GM19372 (cell line): ENCODE data around the gene CCDC12.
"Not testable (repeated sequence)": the region's sequence is repeated elsewhere in the genome, so short reads cannot be mapped to it uniquely, and the experiment has no call there.

Experiments used
- ATAC-seq: cut with Tn5 transposase; IDR thresholded peaks from one replicate; pipeline ENCODE4 v1.9.1; 2021; ENCODE audit warnings: mild to moderate bottlenecking, low read depth, moderate library complexity; ENCODE audit not compliant: unreplicated experiment

CCDC12 gene

DNA sequence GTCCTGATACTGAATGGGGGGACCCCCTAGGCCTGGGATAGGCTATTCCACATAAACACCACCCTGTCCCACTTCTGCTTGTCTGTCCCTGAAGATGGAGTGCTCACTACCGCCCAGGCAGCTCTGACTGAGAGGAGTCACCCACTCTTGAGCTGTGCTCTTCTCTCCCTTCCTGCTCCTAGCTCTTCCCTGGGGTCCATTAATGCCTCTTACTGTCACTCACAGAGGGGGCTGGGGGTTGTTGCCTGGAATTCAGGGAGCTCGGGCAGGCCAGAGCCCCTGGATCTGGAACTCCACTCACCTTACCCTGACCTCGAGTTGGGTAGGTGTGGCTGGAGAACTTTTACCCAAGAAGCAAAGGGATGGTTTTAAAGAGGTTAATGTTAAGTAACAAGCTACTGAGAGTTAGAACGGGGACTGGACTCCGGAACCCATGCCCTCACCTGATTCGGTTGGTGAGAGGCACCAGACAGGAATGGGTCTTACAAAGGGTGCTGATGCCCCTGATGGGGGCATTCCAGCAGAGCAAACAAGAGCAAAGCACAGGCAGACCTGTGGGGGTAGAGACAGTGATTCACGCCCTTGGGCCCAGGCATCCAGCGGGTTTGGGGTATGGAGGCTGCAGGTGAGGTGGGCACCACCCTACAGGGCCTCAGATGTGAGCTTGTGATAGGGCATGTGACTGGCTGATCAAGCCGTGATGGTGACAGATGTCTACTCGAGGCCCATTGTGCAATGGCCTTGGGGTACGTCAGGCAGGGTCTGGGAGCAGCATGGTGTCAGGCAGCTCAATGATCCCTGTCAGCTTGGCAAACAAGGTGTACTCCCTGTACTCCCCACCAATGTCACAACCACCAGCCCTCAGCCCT lies 8.3 kb upstream of the CCDC12 start:
- ATAC-seq, result no peak

DNA sequence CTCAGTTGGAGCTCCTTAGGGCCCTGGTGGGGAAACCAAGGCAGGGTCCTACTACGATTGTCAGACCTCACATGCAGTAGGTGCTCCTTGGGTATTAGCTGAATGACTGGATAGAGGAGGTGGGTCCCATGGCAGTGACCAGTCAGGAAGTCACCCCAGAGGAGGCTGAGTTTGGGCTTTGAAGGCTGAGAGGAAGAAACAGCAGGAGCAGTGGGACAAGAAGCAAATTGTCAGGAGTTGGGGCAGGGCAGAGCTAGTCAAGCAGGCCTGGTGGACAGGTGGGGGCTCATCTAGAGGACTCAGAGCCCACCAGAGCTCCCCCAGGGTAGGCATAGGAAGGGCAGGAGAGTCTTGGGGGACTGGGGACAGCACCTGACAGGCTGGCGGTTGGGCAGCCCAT lies 6.0 kb upstream of the CCDC12 start:
- no peak for ATAC-seq

DNA sequence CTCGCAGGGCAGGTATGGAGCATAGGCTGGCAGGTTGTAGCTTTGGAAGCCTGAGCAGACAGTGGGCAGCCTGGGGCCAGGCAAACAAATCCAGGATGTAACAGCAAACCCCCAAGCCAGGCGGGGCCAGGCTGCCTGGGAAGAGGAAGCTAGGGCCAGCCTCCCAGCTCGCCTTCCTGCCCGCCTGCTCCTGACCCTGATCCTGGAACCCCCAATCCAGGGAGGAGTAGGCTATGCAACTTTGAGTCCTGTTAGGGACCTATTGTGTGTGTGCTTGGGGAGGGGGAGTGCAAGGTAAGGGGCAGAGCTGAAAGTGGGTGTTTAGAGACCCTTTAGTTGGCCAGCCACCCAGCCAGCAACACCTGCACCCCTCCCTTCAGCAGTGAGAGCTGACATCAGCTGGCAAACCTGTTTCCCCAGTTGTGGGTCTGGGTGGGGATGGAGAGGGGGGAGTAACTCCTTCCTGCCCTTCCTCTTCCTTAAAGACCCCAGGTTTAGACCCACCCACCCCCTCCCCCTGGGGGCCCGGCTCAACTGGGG lies 5.5 kb upstream of the CCDC12 start:
- ATAC-seq, result no peak

DNA sequence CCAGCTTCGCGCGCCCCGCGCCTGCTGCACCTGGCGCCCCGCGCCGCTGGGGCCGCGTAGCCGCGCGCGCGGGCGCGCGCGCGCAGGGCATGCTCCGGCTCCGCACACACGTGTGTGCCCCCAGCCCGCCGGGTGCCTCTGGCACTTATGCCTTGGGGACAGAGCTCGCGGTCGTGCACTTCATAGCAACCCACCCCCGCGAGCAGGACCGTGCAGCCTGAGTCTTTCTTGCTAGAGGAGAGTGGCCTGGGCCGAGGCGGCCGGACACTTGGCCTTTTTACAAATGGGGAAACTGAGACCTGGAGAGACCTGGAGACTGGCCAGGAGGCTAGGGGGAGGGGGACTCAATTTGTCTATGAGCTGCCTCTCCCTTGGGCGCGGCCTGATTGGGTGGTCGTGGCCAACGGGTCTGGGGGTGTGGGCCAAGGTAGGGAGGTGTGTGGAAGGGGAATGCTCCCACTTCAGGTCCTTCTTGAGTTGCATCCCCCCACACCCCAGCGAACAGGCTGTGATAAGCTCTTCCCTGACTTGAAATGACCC lies 3.5 kb upstream of the CCDC12 start:
- peak; percentile 10 for ATAC-seq

DNA sequence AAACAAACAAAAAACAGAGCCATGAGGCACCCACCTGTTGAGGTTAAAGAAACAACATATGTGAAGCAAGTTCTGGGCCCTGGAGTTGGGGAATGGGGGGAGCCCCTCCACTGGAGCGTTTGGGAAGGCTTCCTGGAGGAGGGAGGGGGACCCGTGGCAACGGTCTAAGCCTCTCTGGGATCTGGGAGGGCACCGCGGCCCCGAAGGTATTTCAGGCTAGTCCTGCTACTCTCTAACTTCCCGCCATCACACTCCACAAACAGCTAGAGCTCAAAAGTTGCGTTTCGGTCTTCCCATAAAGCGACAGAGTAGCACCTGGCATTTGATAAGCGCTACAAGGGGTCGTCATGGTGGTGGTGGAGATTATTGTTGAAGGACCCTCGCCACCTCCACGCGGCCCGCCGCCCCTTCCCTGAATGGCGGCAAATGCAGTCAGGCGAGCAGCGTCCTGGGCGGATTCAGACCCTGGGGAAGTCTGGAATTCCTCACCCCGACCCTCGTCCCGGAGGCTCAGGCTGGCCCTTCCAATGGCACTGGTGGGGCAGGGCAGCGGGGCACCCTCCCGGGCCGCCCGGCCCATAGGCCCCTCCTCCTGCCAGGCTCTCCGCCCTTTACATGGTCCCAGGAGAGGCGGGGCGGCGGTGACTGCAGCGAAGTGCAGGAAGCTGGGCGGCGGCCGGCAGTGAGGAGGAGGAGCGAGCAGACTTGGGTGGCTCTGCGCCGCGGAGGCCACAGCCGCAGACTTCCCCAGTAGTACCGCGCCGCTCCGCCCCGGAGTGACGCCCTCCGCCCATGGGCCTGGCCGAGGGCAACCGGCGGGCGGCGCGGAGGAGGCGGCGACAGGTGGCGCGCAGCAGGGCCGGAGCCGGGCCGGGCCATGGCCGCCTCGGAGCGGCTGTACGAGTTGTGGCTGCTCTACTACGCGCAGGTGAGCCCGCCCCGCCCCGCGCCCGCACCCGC lies 2.7 kb upstream of the CCDC12 start, which contains the start of gene NBEAL2:
NBEAL2 (plus strand) TSS at position 682 of the 960 bp plus-strand sequence; CDS start at position 878, 196 bp downstream.
- ATAC-seq, result peak; percentile 68

DNA sequence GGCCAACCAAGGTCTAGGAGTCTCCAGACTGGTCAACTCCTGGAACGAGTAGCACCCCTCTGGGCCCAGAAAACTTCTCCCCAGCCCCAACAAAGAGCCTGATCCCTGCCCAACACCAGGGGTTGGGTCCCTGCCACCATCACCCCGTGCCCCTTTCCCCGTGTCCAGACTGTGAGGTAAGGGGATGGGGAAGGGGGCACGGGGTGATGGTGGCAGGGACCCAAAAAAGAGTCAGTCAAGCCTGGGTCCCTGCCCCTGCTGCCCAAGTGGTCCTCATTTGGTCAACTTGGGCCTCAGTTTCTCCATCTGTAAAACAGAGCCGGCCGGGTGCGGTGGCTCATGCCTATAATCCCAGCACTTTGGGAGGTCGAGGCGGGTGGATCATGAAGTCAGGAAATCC lies 1.8 kb upstream of the CCDC12 start:
- no peak for ATAC-seq

DNA sequence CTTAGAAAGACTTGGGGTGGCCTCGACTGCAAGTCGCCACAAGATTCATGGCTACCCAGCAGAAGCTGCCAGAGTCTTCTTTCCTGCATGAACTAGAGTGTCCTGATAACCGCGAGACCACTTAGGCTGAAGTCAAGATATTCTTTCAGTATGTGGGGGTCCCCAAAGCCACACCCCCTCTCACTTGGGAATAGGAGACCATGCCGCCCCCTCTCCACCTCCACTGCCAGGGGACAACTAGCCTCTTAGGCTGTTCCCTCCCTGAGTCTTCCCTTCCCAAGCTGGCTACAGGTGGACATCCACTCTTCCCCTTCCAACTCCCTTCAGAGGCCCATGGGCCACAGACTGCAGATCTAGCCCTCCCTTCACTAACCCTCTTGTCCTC lies 1.3 kb upstream of the CCDC12 start:
- no peak for ATAC-seq

DNA sequence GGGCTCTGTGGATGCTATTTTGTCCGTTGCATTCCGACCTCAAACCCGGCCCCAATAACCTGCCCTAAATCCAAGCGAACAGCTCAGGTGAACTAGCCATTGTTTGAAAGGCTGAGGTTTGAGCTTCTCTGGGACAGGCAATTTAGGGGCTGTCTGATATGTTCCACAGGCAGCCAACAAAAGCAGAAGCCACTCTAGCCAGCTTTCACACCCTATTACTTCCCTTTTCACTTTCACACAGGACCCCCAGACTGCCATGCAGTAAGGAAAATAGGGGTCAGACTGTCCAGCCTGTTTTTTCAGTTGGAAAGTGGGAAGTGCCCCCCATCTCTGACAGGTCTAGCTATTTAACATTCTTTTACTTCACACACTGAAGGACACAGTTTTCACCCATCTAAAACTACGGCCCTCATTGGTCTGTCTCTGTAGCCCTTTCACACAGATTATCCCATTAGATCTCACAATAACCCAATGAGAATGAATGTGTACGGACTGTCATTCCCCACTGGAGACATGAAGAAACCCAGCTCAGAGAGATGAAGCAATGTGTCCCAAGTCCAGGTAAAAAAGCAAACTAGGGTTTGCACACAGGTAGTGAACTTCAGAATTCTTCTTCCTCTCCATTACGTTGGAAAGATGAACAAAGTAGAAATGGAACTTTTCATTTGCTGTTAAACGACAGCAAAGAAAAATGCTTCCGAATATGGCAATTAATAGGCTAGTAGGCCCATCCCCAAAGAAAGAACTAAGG lies 1.9 kb downstream of the CCDC12 start:
- no peak for ATAC-seq

DNA sequence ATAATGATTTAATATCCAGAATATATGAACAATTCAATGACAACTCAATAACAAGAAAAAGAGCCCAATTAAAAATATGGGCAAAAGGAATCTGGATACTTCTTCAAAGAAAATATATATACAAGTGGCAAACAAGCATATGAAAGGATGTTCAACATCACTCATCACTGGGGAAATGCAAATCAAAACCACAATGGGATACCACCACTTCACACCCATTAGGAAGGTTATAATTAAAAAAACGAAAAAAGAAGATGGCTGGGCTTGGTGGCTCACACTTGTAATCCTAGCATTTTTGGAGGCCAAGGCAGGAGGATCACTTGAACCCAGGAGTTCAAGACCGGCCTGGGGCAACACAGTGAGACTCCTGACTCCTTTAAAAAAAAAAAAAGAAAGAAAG lies 4.1 kb downstream of the CCDC12 start:
- no peak for ATAC-seq

DNA sequence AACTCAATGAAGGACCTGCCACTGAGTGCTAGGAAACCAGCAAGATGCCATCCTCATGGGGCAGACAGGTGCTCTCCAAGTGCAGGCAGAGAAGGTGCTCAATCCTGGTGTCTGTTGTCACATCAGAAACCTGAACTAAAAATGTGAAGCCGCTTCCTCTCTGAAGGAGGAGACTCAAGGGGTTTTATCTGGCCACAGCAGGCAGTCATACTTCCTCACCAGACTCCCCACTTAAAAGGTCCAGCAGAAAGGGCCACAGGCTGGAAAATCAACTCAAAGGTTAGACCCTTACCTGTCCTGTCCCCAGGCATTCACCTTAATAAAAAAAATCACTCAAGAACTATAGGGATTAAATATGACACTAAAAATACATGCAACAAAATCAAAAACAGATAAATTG lies 4.8 kb downstream of the CCDC12 start:
- no peak for ATAC-seq

DNA sequence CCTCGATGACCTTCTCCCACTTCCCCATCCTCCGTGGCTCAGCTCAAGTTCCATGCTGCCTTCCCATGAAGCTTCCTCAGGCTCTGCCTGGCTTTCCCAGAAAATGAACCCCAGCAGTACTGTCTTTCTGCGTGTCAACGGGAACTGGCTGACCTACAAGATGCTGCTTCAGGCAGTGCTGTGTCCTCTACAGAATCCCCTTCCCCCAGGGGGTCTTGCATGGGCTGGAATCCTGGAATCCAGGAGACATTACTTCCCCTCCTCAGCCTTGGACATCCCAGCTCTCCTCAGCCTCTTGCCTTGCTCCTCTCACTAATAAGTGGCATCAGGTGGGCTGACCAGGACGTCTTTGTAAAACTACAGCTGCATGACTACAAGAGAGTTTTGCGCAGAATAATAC lies 5.4 kb downstream of the CCDC12 start:
- ATAC-seq, result no peak

DNA sequence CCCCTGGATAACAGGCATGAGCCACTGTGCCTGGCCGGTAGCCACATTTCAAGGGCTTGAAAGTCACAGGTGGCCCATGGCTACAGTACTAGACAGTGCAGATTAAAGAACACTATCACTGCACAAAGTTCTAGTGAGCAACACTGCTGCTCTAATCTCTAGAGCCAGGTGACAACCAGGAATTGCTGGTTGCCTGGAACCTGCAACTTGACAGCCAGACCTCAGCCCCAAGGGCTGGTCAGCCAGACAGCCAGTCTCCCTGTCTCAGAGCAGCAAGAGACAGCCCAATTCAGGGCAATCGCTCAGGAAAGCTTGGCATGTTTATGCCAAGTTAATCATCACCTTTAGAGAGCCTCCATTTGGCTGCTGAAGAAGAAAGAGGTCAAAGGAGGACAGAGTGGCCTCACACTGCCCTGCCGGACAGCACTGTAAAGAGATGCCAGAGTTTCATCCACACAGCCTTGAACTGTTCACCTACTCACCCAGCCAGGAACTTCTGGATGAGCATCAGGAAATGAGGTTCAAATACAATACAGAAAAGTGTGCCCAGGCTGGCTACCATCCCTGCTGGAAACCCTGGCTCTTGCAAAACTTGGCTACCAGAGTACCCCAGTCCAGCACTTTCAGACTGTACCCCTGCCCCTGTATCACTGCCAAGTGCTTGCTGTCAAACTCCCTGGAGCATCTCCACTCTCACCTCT lies 6.0 kb downstream of the CCDC12 start:
- ATAC-seq, result no peak

DNA sequence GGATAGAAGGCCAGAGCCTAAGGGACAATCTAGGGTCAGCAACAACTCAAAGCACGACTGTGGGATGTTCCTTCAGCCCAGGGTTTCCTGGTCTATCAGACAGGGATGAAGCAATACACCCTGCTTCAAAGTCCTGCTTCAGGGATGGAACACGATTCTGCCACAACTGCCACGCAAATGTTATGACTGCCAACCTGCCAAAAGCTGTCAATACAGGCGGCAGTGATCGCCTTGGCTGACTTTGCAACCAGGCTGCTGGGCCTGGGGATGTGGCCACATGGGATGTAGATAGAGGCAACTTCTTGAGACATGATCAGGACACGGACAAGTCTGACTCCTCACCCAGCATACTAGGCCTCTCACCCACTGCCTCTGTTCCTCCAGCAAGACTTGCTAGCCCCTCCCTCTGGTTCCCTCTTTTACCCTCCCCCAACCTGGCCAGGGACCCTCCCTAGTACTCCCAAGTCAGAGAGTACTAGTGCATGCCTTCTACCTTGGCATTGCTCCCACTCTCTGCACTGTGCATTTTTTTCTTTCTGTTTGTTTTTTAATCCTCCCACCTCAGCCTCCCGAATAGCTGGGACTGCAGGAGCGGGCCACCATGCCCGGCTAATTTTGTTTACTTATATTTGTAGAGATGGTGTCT lies 7.6 kb downstream of the CCDC12 start:
- no peak for ATAC-seq

DNA sequence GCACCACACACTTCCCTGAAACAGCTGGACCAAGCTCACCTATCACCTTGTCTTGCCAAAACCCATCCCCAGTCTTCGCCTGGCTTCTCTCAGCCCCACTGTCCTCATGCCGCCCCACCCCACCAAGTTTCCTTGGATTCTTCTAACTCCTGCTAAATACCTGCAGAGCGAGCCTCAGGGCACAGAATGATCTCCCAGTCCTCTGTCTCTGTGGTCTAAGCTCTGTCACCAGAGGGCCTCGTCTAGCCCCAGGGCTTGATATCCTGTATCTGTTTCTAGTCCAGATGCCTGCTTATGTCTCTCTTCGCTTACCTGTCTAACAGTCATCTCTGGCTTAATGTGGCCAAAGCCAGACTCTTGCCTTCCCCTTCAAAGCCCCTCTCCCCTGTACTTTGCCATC lies 9.7 kb downstream of the CCDC12 start:
- ATAC-seq, result no peak

DNA sequence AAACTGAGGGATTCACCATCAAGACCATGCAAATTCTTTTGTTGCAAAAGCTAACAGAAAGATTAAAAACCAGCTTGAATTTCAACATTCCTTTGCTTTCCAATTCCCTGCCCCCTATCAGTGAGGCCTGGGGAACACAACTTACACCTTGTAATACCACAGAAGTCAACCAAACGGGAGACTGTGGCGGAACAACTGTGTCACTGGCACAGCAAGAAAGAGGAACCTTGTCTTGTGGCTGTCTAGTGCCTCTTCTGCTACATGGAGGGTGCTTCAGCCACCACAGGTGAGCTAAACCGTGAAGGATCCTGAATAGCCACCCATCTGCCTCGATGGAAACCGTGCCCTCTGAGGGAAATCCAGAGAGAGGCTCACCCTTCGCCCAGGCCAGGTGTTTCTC lies 11.4 kb downstream of the CCDC12 start:
- no peak for ATAC-seq

DNA sequence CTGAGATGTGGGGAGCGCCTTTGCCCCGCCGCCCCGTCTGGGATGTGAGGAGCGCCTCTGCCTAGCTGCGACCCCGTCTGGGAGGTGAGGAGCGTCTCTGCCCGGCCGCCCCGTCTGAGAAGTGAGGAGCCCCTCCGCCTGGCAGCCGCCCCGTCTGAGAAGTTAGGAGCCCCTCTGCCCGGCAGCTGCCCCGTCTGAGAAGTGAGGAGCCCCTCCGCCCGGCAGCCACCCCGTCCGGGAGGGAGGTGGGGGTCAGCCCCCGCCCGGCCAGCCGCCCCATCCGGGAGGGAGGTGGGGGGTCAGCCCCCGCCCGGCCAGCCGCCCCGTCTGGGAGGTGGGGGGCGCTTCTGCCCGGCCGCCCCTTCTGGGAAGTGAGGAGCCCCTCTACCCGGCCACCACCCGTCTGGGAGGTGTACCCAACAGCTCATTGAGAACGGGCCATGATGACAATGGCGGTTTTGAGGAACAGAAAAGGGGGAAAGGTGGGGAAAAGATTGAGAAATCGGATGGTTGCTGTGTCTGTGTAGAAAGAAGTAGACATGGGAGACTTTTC lies 12.4 kb downstream of the CCDC12 start:
- ATAC-seq, result not testable (repeated sequence)

DNA sequence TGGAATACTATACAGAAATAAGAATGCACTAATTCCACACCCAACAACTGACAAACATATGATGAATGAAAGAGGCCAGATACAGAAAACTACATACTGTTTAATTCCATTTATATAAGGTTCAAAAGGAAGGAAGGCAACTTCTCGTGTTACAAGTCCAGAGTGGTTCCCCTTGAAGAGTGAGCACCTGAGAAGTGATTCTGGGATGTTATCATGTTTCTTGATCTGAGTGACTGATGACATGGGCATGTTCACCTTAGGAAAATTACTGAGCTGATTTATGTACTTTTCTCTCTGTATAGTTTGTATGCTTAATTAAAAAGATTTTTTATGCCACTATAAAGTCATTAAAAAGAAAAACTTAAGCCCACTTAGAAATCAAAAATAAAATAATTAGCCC lies 13.6 kb downstream of the CCDC12 start:
- ATAC-seq, result no peak

DNA sequence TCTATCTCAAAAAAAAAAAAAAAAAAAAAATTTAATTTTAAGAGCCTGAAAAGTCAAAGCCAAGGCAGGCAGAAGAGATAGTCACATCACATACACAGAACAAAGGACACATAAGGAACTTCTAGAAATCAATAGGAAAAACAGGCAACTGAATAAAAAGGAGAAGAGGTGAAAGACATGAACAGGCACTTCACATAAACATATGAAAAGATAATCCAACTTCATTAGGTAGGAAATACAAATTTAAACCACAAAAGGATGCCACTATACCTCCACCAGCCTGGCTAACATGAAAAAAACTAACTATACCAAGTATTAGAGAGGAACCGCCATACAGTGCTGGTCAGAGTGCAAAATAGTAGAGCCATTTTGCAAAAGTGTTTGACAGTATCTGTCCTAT lies 14.1 kb downstream of the CCDC12 start:
- no peak for ATAC-seq

DNA sequence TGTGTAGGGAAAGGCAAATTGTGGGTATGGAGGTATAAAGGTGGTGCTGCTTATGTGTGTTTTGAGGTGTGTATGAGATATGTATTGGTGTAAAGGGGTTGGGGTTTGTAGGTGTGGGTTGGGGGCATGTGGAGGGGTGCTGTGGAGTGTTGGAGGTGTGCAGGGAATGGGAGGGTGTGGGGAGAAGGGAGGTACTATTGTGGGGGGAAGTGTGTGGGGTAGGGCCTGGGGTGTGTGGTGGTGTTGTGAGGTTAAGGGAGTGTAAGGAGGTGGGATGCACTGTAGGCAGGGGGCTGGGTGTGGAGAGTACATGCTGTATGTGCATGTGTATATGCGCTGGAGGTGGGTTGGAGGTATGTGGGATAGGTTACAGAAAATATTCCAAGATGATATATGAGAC lies 15.7 kb downstream of the CCDC12 start:
- no peak for ATAC-seq
